Neural progenitor cell (in vitro differentiated cells): ENCODE results near the gene BRD1. TPM values are rescaled to one million over a fixed set of nuclear protein-coding genes. Genes with fewer than 3 reads are reported as not detected.

Experiments used
- DNase-seq: peaks from one replicate; pipeline ENCODE4 v3.0.0-alpha.2; 2016; ENCODE audit warnings: low spot score
- H2AFZ ChIP-seq: fragments of 200-600 bp; sonication (generic); replicated peaks from 2 replicates; pipeline ENCODE4 v1.6.1; 2016; ENCODE audit warnings: antibody characterized with exemption
- H3F3A ChIP-seq: fragments of 200-600 bp; sonication (generic); 2 replicates; pipeline ENCODE4 v1.6.1; 2016; ENCODE audit warnings: antibody characterized with exemption, low read depth
- H3K27ac ChIP-seq: fragments of 200-600 bp; sonication (generic); 2 replicates; pipeline ENCODE4 v1.5.1; 2016; ENCODE audit warnings: mild to moderate bottlenecking
- H3K27me3 ChIP-seq: fragments of 200-600 bp; sonication (generic); 2 replicates; pipeline ENCODE4 v1.6.1; 2016; ENCODE audit warnings: mild to moderate bottlenecking, moderate library complexity
- H3K36me3 ChIP-seq: fragments of 200-600 bp; sonication (generic); 2 replicates; pipeline ENCODE4 v1.5.1; 2016
- H3K4me1 ChIP-seq: fragments of 200-600 bp; sonication (generic); 2 replicates; pipeline ENCODE4 v1.6.1; 2016; ENCODE audit warnings: mixed run types
- H3K4me2 ChIP-seq: fragments of 200-600 bp; sonication (generic); 2 replicates; pipeline ENCODE4 v1.6.1; 2016
- H3K4me3 ChIP-seq: fragments of 200-600 bp; sonication (generic); 2 replicates; pipeline ENCODE4 v1.5.1; 2016
- H3K79me2 ChIP-seq: fragments of 200-600 bp; sonication (generic); 2 replicates; pipeline ENCODE4 v1.6.1; 2016; ENCODE audit warnings: low read depth
- H3K9ac ChIP-seq: fragments of 200-600 bp; sonication (generic); 2 replicates; pipeline ENCODE4 v1.6.1; 2016
- H3K9me3 ChIP-seq: fragments of 200-600 bp; sonication (generic); 2 replicates; pipeline ENCODE4 v1.5.1; 2016; ENCODE audit warnings: low read depth
- H4K20me1 ChIP-seq: fragments of 200-600 bp; sonication (generic); 2 replicates; pipeline ENCODE4 v1.6.1; 2016; ENCODE audit warnings: low read depth
- H3K27ac Mint-ChIP-seq: 3 replicates; pipeline ENCODE4 v1.8.0; 2021; ENCODE audit warnings: mixed read lengths
- H3K27me3 Mint-ChIP-seq: 2 replicates; pipeline ENCODE4 v1.8.0; 2022; ENCODE audit warnings: low read depth, mild to moderate bottlenecking, inconsistent platforms, moderate library complexity, mixed read lengths; ENCODE audit not compliant: insufficient read depth
- H3K36me3 Mint-ChIP-seq: 3 replicates; pipeline ENCODE4 v1.8.0; 2021; ENCODE audit warnings: mixed read lengths
- H3K4me1 Mint-ChIP-seq: 3 replicates; pipeline ENCODE4 v1.8.0; 2021; ENCODE audit warnings: mixed read lengths
- H3K4me3 Mint-ChIP-seq: 3 replicates; pipeline ENCODE4 v1.8.0; 2021; ENCODE audit warnings: mild to moderate bottlenecking, moderate library complexity, mixed read lengths
- H3K9me3 Mint-ChIP-seq: 3 replicates; pipeline ENCODE4 v1.8.0; 2020; ENCODE audit warnings: mixed read lengths
- EZH2 ChIP-seq: fragments of 200-600 bp; sonication (generic); IDR thresholded peaks from 2 replicates; pipeline ENCODE4 v1.6.1; 2017; ENCODE audit warnings: antibody characterized with exemption, mild to moderate bottlenecking, moderate library complexity
- EZH2phosphoT487 ChIP-seq: fragments of 200-600 bp; sonication (generic); IDR thresholded peaks from 2 replicates; pipeline ENCODE4 v1.6.1; 2017; ENCODE audit warnings: antibody characterized with exemption
- total RNA-seq: library from RNA; depleted of rRNA; stranded (reverse); fragments of >200 nt; gene quantifications from 2 replicates; pipeline ENCODE4 v1.2.3, GENCODE V29; 2015; ENCODE audit warnings: low replicate concordance
- TF ChIP-seq, protein P1 (sequence below): fragments of 200-600 bp; sonication (generic); IDR thresholded peaks from 2 replicates; pipeline ENCODE4 v1.5.1; 2017; ENCODE audit warnings: antibody characterized with exemption, mild to moderate bottlenecking

BRD1 gene
- total RNA-seq, 1 donor from 2014 or later: 31.2 TPM

DNA sequence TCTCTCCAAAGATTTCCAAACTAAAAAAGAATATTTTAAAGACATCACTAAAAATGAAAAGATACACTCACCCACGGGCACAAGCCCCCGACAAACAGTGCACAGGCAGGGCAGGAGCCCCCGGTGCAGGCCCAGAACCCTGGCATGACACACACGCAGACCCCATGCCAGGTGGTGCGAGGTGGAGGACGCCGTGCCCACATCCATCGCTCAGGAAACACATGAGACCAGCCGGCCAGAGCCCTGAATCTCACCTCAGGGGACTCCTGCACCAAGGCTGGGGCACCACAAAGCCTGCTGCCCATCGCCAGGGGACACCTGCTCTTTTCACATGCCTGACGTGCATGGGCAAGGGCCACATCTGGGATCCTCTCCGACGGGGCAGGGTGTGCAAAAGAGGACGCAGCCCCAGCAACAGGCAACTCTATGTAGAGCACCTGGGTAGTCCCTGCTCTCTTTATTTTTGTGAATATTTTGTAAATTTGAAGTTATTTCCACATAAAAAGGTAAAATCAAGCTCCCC is 13.4 kb downstream of the BRD1 start:
- Histone ChIP-seq H3K27me3 (no peaks in the 10 kb centered on the region), H3K4me1 (no peaks in the 10 kb centered on the region), H3K4me3 (no peak overlapping the region), H3K27ac (no peak overlapping the region), H3K9ac (no peak overlapping the region), H2AFZ (no peak overlapping the region), H3F3A (no peaks in the 10 kb centered on the region), H3K4me2 (no peak overlapping the region), H3K79me2 (peaks cover 100% of the 10 kb centered on the region), H3K36me3 (peaks cover 4% of the 10 kb centered on the region), H3K9me3 (no peaks in the 10 kb centered on the region), H4K20me1 (peaks cover 100% of the 10 kb centered on the region)
- no peak overlapping the region for H3K4me3 Mint-ChIP-seq
- peaks cover 6% of the 10 kb centered on the region for H3K9me3 Mint-ChIP-seq
- no peaks in the 10 kb centered on the region for H3K4me1 Mint-ChIP-seq
- H3K27me3 Mint-ChIP-seq: peaks cover 5% of the 10 kb centered on the region
- no peak for DNase-seq
- TF ChIP-seq, protein P1, sequence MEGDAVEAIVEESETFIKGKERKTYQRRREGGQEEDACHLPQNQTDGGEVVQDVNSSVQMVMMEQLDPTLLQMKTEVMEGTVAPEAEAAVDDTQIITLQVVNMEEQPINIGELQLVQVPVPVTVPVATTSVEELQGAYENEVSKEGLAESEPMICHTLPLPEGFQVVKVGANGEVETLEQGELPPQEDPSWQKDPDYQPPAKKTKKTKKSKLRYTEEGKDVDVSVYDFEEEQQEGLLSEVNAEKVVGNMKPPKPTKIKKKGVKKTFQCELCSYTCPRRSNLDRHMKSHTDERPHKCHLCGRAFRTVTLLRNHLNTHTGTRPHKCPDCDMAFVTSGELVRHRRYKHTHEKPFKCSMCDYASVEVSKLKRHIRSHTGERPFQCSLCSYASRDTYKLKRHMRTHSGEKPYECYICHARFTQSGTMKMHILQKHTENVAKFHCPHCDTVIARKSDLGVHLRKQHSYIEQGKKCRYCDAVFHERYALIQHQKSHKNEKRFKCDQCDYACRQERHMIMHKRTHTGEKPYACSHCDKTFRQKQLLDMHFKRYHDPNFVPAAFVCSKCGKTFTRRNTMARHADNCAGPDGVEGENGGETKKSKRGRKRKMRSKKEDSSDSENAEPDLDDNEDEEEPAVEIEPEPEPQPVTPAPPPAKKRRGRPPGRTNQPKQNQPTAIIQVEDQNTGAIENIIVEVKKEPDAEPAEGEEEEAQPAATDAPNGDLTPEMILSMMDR: no peak
- no peak for TF ChIP-seq EZH2phosphoT487
- TF ChIP-seq EZH2: no peak
- no peak overlapping the region for H3K27ac Mint-ChIP-seq
- peaks cover 61% of the 10 kb centered on the region for H3K36me3 Mint-ChIP-seq

DNA sequence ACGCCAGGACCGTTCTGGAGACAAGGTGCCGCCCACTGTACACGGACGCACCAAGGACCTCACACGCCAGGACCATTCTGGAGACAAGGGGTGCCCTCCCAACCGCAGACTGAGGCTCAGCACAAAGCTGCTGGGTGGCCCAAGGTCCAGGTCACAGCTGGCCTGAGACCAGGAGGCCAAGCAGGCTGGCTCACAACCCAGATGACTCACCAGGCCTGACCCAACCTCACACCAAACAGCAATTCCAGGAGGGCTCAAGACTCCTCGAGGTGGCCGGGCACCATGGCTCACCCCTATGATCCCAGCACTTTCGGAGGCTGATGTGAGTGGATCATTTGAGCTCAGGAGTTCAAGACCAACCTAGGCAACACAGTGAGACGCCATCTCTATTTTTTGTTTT is 14.8 kb downstream of the BRD1 start:
- H3F3A ChIP-seq: no peaks in the 10 kb centered on the region
- Mint-ChIP-seq H3K27me3 (peaks cover 5% of the 10 kb centered on the region), H3K4me1 (no peaks in the 10 kb centered on the region), H3K4me3 (no peak overlapping the region), H3K9me3 (peaks cover 13% of the 10 kb centered on the region), H3K27ac (no peak overlapping the region), H3K36me3 (peaks cover 64% of the 10 kb centered on the region)
- H3K36me3 ChIP-seq: peaks cover 4% of the 10 kb centered on the region
- DNase-seq: no peak
- H3K27me3 ChIP-seq: no peaks in the 10 kb centered on the region
- H3K79me2 ChIP-seq: peaks cover 100% of the 10 kb centered on the region
- H3K27ac ChIP-seq: no peak overlapping the region
- H3K4me2 ChIP-seq: no peak overlapping the region
- H3K9ac ChIP-seq: no peak overlapping the region
- no peak overlapping the region for H3K4me3 ChIP-seq
- no peaks in the 10 kb centered on the region for H3K4me1 ChIP-seq
- TF ChIP-seq EZH2phosphoT487 (no peak), EZH2 (no peak)
- TF ChIP-seq, protein P1: no peak
- H4K20me1 ChIP-seq: peaks cover 100% of the 10 kb centered on the region
- H2AFZ ChIP-seq: no peak overlapping the region
- no peaks in the 10 kb centered on the region for H3K9me3 ChIP-seq

GRCh38 chr22:49811020-49811791 is 16.5 kb downstream of the BRD1 start:
- Histone ChIP-seq H2AFZ (no peak overlapping the region), H3K4me2 (no peak overlapping the region), H3K27me3 (no peaks in the 10 kb centered on the region), H3K27ac (no peak overlapping the region), H3F3A (no peaks in the 10 kb centered on the region), H4K20me1 (peaks cover 100% of the 10 kb centered on the region), H3K9ac (no peak overlapping the region), H3K4me1 (no peaks in the 10 kb centered on the region), H3K9me3 (no peaks in the 10 kb centered on the region), H3K79me2 (peaks cover 100% of the 10 kb centered on the region), H3K4me3 (no peak overlapping the region), H3K36me3 (peaks cover 4% of the 10 kb centered on the region)
- Mint-ChIP-seq H3K27me3 (peaks cover 8% of the 10 kb centered on the region), H3K4me1 (no peaks in the 10 kb centered on the region), H3K27ac (no peak overlapping the region), H3K36me3 (peaks cover 63% of the 10 kb centered on the region), H3K4me3 (no peak overlapping the region), H3K9me3 (peaks cover 22% of the 10 kb centered on the region)
- TF ChIP-seq EZH2phosphoT487: no peak
- TF ChIP-seq, protein P1: no peak
- no peak for TF ChIP-seq EZH2
- no peak for DNase-seq
